AG09309 (cell line): ENCODE results near the gene EGR2.

Source experiments
- DNase-seq: peaks from one replicate; pipeline ENCODE4 v3.0.0-alpha.2; 2010; ENCODE audit warnings: low read depth
- H3K4me3 ChIP-seq: 2 replicates; pipeline ENCODE4 v1.5.1; 2011; ENCODE audit warnings: mild to moderate bottlenecking, low read depth, low read length, moderate library complexity; ENCODE audit not compliant: control insufficient read depth
- CTCF ChIP-seq: IDR thresholded peaks from 2 replicates; pipeline ENCODE4 v1.5.1; 2011; ENCODE audit warnings: mild to moderate bottlenecking, low read depth, low read length, inconsistent platforms; ENCODE audit not compliant: insufficient read depth, control insufficient read depth; ENCODE audit errors: missing control alignments

Gene EGR2

GRCh38 chr10:62810156-62810902 is 5.8 kb downstream of the EGR2 start:
- no peak for TF ChIP-seq CTCF
- DNase-seq: no peak
- no peak overlapping the region for H3K4me3 ChIP-seq

- H3K4me3 ChIP-seq: peak overlapping the region; percentile 77
- DNase-seq: no peak
Measured at GRCh38 chr10:62806251-62806650, 9.9 kb downstream of the EGR2 start.

GRCh38 chr10:62805231-62806099 is 10.7 kb downstream of the EGR2 start:
- peak overlapping the region; percentile 77 for H3K4me3 ChIP-seq
- TF ChIP-seq CTCF: no peak
- DNase-seq: no peak

More at GRCh38 chr10:62806251-62806650, 9.9 kb downstream of the EGR2 start:
- TF ChIP-seq CTCF: no peak

GRCh38 chr10:62804356-62805230 is 11.6 kb downstream of the EGR2 start, which contains the start of gene ADO:
ADO (plus strand) TSS chr10:62804720; CDS start chr10:62805060, 340 bp downstream.
- TF ChIP-seq CTCF: no peak
- DNase-seq: peak; percentile 25
- H3K4me3 ChIP-seq: peak within 1 kb of the TSS; percentile 77

GRCh38 chr10:62803724-62804355 is 12.3 kb downstream of the EGR2 start:
- TF ChIP-seq CTCF: no peak
- DNase-seq: no peak
- H3K4me3 ChIP-seq: peak overlapping the region; percentile 77

GRCh38 chr10:62801871-62802270 is 14.3 kb downstream of the EGR2 start:
- no peak for TF ChIP-seq CTCF
- no peak overlapping the region for H3K4me3 ChIP-seq
- DNase-seq: no peak
